GM12872 (cell line): ENCODE results near the gene HSD17B2.

Experiments used
- CTCF ChIP-seq: IDR thresholded peaks from 3 replicates; pipeline ENCODE4 v1.5.1; 2011; ENCODE audit warnings: low read depth, mild to moderate bottlenecking, low read length, moderate library complexity; ENCODE audit not compliant: insufficient read depth

Gene HSD17B2

GRCh38 chr16:82134846-82135245, 99.8 kb downstream of the HSD17B2 start:
- TF ChIP-seq CTCF, result no peak

- no peak for TF ChIP-seq CTCF
These were observed 100.8 kb downstream of the HSD17B2 start for GRCh38 chr16:82135844-82136243.

GRCh38 chr16:82136956-82137821, 102.1 kb downstream of the HSD17B2 start:
- TF ChIP-seq CTCF, result no peak

- TF ChIP-seq CTCF, result no peak
These were observed 102.7 kb downstream of the HSD17B2 start for GRCh38 chr16:82137822-82138167.

GRCh38 chr16:82138478-82139285, 103.6 kb downstream of the HSD17B2 start:
- TF ChIP-seq CTCF, result no peak

GRCh38 chr16:82146556-82146955, 111.5 kb downstream of the HSD17B2 start:
- no peak for TF ChIP-seq CTCF

- no peak for TF ChIP-seq CTCF
These were observed 111.9 kb downstream of the HSD17B2 start for GRCh38 chr16:82146957-82147356.
